K562 (cell line): ENCODE results near the gene MOCS3. TPM values are rescaled to one million over a fixed set of nuclear protein-coding genes. Genes with fewer than 3 reads are reported as not detected.

Source experiments
- ATF3 ChIP-seq, 2 experiments: fragments of 450-650 bp in 1 of 2; sonication (generic) in 1 of 2; formaldehyde crosslinking in 1 of 2; IDR thresholded peaks in 1 of 2; conservative IDR thresholded peaks in 1 of 2; 2 replicates each; pipeline versions ENCODE4 v1.6.1 to v1.8.1; 2016 to 2023; ENCODE audit warnings: mild to moderate bottlenecking in 2 of 2, moderate library complexity in 2 of 2, inconsistent platforms in 1 of 2, missing genetic modification reagents in 1 of 2
- BACH1 ChIP-seq: fragments of 200-800 bp; sonication (Bioruptor generic); IDR thresholded peaks from 2 replicates; pipeline ENCODE4 v1.6.1; 2016; ENCODE audit warnings: missing genetic modification characterization, missing compliant biosample characterization
- CREM ChIP-seq: IDR thresholded peaks from 2 replicates; pipeline ENCODE4 v1.6.1; 2014; ENCODE audit warnings: antibody characterized with exemption, low read depth
- HDAC3 ChIP-seq: fragments of 450-650 bp; IDR thresholded peaks from 2 replicates; pipeline ENCODE4 v1.6.1; 2018; ENCODE audit warnings: borderline replicate concordance, mild to moderate bottlenecking, moderate library complexity; ENCODE audit not compliant: partially characterized antibody
- KLF16 ChIP-seq: IDR thresholded peaks from 2 replicates; pipeline ENCODE4 v1.6.1; 2016; ENCODE audit warnings: antibody characterized with exemption
- MAFF ChIP-seq: IDR thresholded peaks from 2 replicates; pipeline ENCODE4 v1.6.1; 2012; ENCODE audit warnings: low read length, improper control_type of control experiment
- MNT ChIP-seq, 2 experiments: fragments of 450-650 bp; conservative IDR thresholded peaks; 2 replicates each; pipeline ENCODE4 v1.6.1; 2017; ENCODE audit warnings: mild to moderate bottlenecking in 2 of 2, moderate library complexity in 2 of 2
- NEUROD1 ChIP-seq: fragments of 150-350 bp; IDR thresholded peaks from 2 replicates; pipeline ENCODE4 v1.6.1; 2014; ENCODE audit warnings: borderline replicate concordance, low read length, low read depth; ENCODE audit not compliant: partially characterized antibody
- NR0B1 ChIP-seq: fragments of 450-650 bp; IDR thresholded peaks from one replicate; pipeline ENCODE4 v1.6.1; 2018; ENCODE audit warnings: mild to moderate bottlenecking, moderate library complexity; ENCODE audit not compliant: partially characterized antibody
- PHB ChIP-seq: fragments of 250-450 bp; sonication (Bioruptor Pico); IDR thresholded peaks from 2 replicates; pipeline ENCODE4 v1.5.0; 2021
- PHTF2 ChIP-seq: fragments of 250-450 bp; sonication (Bioruptor Pico); IDR thresholded peaks from 2 replicates; pipeline ENCODE4 v1.5.0; 2021; ENCODE audit warnings: mild to moderate bottlenecking
- PRMT5 ChIP-seq: sonication (generic); formaldehyde crosslinking; IDR thresholded peaks from 2 replicates; pipeline ENCODE4 v1.5.0; 2020; ENCODE audit warnings: missing genetic modification reagents
- SIX5 ChIP-seq, 2 experiments: IDR thresholded peaks; 2 replicates each; pipeline ENCODE4 v1.6.1; 2011; ENCODE audit warnings: low read length in 2 of 2, borderline replicate concordance in 1 of 2, low read depth in 1 of 2, mild to moderate bottlenecking in 1 of 2, moderate library complexity in 1 of 2; ENCODE audit not compliant: insufficient read depth in 1 of 2
- SMARCE1 ChIP-seq: fragments of 450-650 bp; IDR thresholded peaks from 2 replicates; pipeline ENCODE4 v1.7.1; 2016; ENCODE audit warnings: mild to moderate bottlenecking
- ZBTB26 ChIP-seq: fragments of 450-650 bp; formaldehyde crosslinking; IDR thresholded peaks from 2 replicates; pipeline ENCODE4 v1.4.0; 2022; ENCODE audit warnings: missing genetic modification characterization
- ZKSCAN3 ChIP-seq: fragments of 250-450 bp; sonication (Bioruptor Pico); IDR thresholded peaks from 2 replicates; pipeline ENCODE4 v1.4.0; 2020
- ZNF124 ChIP-seq: sonication (generic); formaldehyde crosslinking; IDR thresholded peaks from 2 replicates; pipeline ENCODE4 v1.8.1; 2022; ENCODE audit warnings: missing genetic modification reagents
- ZNF212 ChIP-seq: fragments of 450-650 bp; formaldehyde crosslinking; IDR thresholded peaks from 2 replicates; pipeline ENCODE4 v1.4.0; 2020; ENCODE audit warnings: mild to moderate bottlenecking
- ZNF551 ChIP-seq: fragments of 250-450 bp; sonication (Bioruptor Pico); IDR thresholded peaks from 2 replicates; pipeline ENCODE4 v1.5.0; 2021; ENCODE audit warnings: mild to moderate bottlenecking, moderate library complexity
- polyA plus RNA-seq, 8 experiments: library from polyadenylated mRNA; depleted of rRNA in 4 of 8; stranded (reverse) in 5 of 8; unstranded in 3 of 8; fragments of >200 nt; fragmentation: Nextera tagmentation in 2 of 8; fragmentation: Illumina TruSeq in 1 of 8; extraction: Ambion mirVana in 2 of 8; extraction: Trizol in 1 of 8; gene quantifications; 2 replicates each; pipeline versions ENCODE4 v1.2.1 to v1.2.3, GENCODE V29; 2011 to 2014; ENCODE audit warnings: inconsistent platforms in 1 of 8, missing spikeins in 1 of 8
- total RNA-seq, 7 experiments: library from RNA; depleted of rRNA in 6 of 7; stranded (reverse); fragments of >200 nt in 6 of 7; fragmentation: Illumina TruSeq in 2 of 7; extraction: Trizol in 2 of 7; gene quantifications; 2 replicates each; pipeline versions ENCODE4 v1.2.1 to v1.2.3, GENCODE V29; 2011 to 2021; ENCODE audit warnings: low replicate concordance in 1 of 7

The MOCS3 gene
- total and polyA plus RNA-seq, 9 of the 15 experiments (the other 6 are each of a cell fraction or from before 2014, with no cell fraction given) = 0.70 to 6.2 (median 2.9) TPM

- TF ChIP-seq PHTF2 (CRISPR knock-in tag) (no peak), SIX5 (IDR thresholded peaks at IDR 0.05; ENCODE audit: borderline replicate concordance in 1 of 2, insufficient read depth in 1 of 2, low read depth in 1 of 2, low read length in 2 of 2) (no peak), NEUROD1 (no peak), ZKSCAN3 (no peak), KLF16 (no peak; the same call in 1 of the 2 replicates), CREM (no peak), PHB (CRISPR knock-in tag) (no peak), BACH1 (tag) (no peak), ZNF212 (CRISPR knock-in tag) (no peak), NR0B1 (no peak), ZNF124 (no peak), MAFF (peak; percentile 97), ATF3 (IDR thresholded peaks at IDR 0.05) (no peak), ATF3 (CRISPR knock-in tag; conservative IDR thresholded peaks at IDR 0.05) (no peak), SMARCE1 (no peak), PRMT5 (peak; percentile 49; the same call in 1 of the 2 replicates), MNT (conservative IDR thresholded peaks at IDR 0.05) (no peak), ZBTB26 (CRISPR knock-in tag) (no peak), ZNF551 (CRISPR knock-in tag) (no peak), HDAC3 (no peak)
Observed at GRCh38 chr20:50980851-50981713, 22.5 kb downstream of the MOCS3 start (continued).
